Brain pericyte (primary cell): Measurements from ENCODE around the gene GSC2.

Experiments used
- DNase-seq: peaks from one replicate; pipeline ENCODE4 v3.0.0-alpha.2; 2012; ENCODE audit warnings: low read depth, low spot score

GSC2 gene

DNA sequence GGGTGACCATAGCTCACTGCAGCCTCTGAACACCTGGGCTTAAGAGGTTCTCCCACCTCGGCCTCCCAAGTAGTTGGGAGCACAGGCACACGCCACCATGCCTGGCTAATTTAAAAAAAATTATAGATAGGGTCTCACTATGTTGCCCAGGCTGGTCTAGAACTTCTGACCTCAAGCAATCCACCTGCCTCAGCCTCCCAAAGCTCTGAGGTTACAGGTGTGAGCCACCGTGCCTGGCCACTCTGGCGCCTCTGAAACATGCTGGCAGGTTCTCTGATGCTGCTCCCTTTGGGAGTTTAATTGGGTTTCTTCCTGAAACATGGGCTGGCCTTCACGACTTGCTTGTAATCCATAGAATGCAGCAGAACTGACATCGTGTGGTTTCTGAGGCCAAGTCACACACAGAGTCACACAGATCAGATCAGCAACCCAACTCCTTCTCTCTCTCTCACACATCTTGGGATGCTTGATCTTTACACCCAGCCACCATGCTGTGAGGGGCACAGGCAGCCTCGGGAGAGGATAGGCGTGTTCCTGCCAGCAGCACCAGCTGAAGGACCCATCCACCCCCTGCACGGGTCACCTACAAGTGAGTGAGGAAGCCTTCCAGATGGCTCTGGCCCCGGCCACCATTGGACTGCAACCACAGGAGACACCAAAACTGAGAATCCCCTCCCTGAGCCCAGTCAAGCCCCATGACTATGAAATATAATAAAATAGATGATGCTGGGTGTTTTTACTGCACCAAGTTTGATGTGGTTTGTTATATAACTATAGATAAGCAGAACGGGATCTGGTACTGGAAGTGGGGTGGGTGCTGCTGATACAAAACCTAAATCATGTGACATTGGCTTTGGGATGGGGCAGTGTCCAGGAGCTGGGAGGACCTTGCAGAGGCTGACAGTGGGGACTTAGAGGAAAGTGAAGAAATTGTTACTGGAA, 3.1 kb upstream of the GSC2 start:
- DNase-seq = no peak

DNA sequence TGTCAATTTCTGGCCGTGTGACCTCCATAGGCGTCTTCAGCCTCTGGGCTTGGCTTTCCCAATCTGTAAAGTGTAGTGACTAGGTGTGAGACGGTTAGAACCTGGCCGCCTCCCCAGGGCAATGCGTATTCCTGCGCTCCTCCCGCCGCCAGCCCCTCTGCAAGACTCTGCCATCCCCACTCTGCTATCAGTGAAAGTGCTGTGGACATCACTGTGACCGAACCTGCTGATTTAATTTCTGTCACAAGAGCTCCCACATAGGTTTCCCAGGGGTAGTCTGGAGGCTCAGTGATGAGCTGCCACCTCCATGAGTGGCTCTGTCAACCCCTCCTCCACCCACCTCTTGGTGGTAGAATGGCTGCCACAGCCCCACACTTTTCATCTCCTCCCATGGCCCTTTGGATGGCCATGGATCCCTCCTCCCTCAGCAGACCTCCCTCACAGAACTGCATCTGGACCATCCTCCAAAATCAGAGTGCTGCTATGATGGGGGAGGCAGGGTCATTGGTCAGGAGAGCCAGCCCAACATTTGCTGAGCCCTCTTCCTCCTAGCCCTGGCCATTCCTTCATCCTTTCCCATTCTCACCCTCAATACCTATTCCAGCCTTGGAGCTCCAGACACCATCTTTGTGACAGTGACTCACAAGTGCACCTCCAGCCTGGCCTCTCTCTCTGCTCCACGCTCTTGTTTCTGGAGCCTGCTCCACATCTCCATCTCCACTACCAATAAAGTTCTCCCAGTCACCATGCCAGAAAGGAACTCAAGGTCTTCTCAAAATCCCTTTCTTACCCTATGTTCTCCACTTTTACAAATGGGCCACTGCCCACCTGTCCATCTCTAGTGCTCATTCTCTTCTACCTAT, 1.5 kb upstream of the GSC2 start:
- no peak for DNase-seq

DNA sequence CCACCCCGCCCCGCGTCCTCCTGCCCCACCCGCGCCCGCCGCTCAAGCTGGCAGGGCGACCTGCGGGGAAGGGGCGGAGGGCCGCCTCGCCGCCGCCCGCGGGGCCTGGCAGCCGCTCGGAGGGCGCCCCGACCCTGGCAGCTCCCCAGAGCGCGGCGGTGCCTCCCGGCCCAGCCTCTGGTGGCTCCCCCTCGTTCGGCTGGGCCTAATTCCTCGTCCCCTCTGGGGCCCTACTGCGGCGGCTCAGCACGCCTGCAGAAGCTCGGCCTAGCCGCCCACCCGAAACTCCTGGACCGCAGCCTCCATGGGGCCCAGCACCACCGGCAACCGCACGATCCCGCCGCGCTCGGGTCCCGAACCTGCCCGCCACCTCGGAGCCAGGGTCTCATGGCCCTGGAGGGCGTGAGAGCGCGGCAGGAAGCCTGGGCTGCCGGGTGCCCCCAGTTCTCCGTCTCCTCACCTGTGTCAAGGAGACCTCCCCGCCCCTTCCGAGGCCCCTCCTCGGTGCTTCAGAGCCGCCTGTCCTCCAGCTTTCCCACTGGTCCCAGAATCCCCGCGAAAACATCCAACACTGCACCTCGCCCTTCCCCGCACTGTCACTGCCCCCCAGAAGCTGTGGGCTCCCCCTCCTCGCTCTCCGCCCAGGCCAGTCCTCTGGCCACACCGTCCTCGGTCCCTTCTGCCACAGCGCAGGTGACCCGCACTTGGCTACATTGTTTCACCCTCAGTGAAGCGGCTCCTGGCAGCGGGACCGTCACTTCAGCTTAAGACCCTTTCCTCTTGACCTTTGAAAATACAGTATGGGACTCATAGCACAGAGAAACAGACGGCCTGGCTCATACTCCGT, 613 bp upstream of the GSC2 start:
- DNase-seq = no peak

DNA sequence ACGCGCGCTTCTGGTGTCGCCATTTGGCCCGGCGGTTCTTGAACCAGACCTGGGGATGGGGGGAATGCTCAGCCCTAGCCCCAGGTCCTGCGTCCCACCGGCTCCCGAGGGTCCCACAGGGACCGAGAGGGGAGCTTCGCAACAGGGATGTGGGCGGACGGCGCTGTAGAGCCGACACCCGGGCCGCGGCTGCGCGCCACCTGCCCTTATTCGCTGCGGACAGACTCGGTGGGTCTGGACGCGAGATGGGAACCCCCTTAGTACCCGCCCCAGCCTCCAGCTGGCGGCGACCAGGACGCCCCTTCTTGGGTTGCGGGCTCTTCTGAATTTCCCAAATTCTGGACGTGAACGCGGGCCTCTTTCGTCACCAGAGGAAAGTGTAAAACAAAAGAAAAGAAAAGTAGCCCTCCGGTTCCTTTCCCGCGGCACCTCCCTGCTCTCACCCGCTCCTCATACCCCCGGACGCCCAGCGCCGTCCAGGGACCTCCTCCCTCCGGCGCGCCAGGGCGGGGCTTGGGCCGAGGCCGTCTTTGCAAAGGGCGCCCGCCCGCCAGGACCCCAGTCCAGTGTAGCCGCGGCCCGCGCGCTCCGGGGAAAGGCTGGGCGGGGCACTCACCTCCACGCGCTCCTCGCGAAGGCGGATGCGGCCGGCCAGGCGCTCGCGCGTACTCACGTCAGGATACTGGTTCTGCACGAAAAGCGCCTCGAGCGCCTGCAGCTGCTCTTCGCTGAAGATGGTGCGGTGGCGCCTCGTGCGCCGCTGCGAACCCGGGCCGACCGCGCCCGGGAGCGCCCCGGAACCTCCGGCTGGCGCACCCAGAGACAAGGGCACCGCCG, 827 bp downstream of the GSC2 start:
- DNase-seq = no peak

DNA sequence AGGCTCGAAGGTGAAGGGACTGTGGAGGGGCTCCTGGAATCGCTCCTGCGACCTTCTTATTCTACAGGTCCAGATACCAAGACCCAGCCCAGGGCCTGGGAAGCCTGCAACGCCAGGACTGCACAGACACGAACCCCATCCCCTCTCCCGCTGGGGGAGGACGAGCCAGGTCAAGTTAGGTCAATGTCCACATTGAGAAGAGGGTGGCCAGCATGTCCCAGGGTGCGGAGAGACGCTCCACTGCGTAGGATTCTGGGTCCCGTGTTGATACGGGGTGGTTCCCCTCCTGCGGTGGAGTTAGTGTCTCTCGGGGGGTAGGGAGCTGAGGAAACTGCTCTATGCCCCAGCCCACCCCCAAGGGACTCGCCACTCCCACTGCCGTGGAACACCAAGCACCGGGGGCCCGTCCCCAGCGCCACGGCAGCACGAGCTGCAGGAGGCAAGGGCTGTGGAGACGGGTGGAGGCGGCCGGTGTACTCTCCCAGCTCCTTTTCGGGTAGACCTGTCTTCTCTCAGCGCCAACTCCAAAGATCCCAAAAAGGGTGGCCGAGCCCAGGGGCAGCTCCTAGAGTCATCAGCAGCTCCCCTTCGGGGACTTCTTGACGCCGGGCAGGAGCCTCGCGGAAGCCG, 1.6 kb downstream of the GSC2 start:
- no peak for DNase-seq

DNA sequence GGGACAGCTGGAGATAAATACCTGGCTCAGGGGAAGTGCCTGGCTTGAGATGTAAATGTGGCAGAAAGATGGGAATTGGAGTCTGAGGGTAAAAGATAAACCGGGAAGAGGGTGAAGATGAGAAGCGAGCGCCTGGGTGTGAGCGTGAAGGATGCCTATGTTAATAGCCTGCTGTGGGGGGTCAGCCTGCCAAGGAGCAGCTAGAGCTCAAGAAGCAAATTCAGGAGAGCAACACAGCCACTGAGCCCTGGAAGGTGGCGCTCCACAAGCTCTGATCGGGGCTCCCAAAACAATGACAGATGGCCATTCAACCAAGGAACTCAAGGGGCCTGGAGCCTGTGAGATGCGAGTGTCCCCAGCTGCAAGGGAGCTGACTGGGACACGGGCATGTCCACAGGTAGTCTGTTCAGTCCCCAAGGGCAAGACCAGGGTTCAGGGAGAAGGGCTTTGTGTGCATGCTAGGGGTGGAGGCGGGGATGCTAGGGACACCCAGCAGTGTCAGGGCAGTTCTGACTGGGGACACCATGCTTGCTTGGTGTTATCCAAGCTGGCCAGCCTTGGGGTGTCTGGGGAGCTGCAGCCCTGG, 2.8 kb downstream of the GSC2 start:
- no peak for DNase-seq

DNA sequence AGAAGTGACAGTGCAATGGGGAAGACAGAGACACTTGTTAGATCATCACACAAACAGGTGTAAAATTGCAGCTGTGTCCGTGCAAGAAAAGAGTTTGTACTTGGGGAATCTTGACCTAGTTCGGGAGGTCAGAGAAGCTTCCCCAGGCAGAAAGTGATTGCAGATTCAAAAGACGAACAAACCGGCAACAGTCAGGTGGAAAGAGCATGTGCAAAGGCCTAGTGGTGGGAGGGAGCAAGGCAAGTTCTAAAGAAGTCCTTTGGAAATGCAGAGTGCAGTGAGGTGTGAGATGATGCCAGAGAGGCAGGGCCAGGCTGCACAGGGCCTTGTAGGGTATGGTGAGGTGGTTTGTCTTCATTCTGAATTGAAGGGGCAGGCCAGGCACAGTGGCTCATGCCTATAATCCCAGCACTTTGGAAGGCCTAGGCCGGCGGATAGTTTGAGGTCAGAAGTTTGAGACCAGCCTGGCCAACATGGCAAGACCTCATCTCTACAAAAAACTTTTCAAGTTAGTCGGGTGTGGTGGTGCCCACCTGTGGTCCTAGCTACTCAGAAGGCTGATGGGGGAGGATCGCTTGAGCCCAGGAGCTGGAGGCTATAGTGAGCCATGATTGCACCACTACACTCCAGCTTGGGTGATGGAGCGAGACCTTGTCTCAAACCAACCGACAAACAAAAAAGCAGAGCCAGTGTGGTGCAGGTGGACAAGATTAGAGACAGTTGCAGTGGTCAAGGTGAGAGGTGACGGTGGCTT, 3.7 kb downstream of the GSC2 start:
- DNase-seq = no peak

DNA sequence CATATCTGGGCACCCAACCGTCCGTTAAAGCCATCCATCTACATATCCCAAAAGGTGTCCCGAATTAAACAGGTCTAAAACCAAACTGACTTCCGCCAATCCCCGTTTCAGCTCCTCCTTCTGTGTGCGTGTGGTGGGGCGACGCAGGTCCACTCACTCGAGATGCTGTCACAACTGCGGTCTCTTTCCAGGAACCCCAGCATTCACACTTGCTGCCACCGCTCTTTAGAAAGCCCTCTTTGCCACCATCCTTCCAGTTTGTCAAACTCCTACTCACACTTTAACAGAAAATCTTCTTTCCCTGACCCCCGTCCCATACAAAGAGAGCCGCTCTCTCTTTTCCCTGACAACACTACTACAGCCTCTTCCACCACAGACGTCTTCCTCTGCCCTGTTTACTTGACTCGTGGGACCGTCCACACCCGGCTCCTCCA, 6.1 kb downstream of the GSC2 start:
- no peak for DNase-seq

DNA sequence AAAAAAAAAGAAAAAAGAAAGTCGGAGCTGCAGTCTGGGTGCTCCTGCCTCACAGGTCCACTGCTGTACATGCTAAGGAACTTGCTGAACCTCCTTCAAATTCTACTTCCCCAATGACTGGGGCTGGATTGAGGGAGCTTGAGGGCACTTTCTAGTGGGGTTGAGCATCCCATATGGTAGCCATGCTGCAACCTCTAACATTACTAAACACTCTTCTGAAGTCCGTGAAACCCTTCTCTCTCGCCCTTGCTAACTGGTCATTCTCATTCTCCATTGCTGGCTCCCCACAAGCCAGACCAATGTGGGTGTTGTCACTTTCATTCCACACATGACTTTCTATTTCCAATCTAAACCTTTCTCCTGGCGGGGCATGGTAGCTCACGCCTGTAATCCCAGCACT, 6.9 kb downstream of the GSC2 start:
- DNase-seq = no peak

DNA sequence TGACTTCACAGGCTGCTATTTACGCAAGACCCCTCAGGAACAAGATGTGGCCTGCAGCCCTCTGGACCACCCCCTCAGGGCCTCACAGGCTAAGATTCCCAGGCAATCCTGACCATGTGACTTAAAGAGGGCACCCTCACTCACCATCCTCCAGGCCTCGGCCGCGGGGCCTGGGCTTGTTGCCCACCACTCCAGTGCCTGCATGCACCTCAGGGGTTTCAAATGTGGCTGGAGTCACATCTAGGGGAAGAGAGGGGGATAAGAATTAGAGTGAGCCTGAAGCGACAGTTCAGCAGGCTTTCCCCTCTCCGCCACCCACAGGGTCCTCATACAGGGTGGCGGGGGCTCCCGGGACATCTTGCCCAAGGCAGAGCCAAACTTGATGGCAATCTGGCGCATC, 7.7 kb downstream of the GSC2 start:
- DNase-seq = no peak

DNA sequence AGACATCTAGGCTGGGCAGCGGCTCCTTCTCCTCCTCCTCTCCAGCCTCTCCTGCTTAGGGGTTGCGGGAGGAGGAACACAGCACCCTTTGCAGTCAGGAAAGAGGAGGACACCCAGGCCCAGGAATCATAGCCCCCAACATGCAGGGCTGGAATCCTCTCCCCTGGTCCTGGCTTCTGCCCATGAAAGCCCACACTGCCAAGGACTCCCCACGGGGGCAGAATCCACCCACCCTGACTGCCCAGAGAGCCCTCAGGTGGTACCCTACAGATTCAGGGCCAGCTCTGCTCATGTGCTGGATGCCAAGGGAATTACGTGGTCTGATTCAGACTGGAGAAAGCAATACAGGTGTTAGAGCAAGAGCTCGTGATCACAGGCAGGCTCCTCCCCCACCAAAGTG, 10.1 kb downstream of the GSC2 start:
- no peak for DNase-seq

DNA sequence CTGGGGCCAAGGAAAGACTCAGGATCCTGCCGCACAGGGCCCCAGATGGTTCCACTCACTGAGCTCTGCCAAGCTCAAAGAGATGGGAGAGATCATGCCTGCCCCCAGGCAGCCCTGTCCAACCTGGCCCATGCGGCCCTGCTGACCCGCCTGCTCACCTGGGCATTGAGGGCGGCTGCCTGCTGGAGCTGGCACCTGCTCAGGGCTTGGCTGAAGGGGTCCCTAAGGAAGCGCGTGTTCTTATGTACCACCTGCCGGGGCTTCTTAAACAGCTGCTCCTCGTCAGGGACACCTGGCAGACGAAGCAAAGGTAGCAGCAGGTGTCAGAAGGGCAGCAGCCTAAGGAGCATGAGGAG, 11.1 kb downstream of the GSC2 start:
- no peak for DNase-seq

DNA sequence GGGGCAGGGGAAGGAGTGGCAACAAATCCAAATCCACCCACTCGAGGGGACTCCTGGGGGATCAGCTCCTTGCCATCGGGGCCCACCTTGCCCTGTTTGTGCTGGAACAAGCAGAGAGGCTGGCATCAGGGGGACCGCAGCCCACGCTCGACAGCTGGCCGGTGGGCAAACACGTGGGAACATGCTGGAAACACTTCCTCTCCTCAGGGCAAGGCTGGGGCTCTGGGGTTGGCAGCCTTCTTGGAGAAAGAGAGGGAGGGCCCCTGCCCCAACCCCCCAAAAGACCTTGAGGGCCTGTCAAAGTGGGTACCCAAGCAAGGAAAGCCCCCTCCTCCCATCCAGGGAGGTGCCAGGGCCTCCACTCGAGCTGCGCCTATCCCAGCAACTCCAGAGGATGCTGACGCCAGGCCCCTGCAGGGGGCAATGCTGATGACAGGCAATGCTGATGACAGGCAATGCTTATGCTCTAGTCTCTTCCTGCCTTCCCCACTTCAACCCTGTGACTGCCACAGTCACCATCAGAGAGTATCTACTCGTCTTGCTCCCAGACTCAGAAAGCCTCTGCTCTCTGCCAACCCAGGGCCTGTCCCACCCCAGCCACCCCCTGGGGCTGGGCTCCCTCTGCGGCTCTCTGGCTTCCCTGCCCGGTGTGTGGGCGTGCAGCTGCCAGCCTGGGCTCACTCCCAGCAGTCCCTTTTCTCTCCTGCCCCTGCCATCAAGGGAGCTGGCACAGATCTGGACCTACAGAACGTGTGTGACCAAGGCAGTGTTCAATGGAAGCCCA, 11.7 kb downstream of the GSC2 start:
- no peak for DNase-seq

DNA sequence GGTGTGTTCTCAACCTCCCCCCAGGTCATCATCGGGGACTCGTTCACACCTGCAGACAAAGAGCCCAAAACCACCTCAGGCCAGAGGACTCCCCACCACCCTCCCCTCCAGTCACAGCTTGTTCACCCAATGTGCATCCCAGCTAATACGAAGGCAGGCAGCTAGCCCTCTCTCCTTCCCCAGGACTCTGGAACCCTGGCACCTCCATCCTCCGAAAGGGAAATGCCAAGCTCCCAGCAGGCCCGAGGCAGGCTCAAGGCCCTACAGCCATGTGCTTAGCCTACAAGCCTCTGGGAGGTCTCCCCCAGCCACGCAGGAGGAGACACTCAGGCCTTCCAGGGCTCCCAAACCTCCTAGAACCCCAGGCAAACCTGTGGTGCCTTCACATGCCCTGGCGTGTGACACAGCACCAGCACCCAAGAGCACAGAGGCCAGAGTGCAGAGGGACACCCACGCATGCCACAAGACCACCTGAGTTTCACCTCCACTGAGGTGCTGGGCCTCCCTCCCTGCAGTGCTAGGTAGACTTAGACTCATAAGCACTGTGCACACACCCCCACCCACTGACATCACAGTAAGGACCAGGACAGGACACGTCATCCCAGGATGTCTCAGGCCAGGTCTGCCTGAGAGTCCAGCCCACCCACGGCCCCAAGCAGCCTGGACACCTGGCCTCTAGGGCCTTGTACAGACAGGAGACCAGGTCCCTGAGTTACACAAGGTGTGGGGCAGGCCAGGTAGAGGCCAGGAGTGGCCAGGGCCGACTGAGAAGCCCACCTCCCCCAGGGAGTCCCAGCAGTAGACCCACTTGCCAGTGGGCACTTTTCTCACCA, 12.5 kb downstream of the GSC2 start:
- no peak for DNase-seq

DNA sequence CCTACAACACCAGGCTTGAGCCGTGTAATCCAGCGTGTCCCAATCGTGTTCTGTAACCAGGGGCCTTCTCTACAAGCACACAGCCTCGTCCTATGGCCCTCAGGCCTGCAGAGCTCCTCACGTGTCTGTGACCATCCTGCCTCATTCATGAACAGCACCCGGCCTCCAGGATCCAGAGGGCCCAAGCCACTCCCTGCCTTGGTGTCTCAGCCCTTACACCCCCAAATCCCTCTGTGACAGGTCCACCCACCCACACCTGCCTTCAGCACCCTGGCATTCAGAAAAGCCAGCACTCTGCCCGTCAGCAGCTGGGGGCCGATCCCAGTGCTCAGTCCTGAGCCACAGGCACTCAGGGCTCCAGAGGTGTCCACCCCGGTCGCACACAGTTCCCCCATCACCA, 13.2 kb downstream of the GSC2 start:
- DNase-seq = no peak

DNA sequence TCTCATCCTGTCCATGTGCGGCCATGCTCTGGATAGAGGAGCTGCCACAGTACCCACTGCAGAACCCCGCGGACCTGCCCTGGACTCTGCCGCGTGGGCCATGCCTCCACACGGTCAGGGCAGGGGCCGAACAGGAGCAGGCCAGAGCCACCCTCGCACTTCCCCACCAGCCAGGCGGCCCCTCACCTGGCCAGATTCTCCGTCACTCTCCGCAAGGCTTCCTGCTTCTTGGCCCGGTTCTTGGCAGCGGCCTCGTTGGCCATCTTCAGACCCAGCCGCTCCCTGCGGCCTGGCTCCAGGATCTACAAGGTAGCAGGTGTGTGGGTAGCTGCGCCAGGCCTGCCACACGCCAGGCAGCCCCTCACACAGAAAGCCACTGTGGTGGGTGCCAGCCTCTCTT, 15.2 kb downstream of the GSC2 start:
- DNase-seq = no peak

DNA sequence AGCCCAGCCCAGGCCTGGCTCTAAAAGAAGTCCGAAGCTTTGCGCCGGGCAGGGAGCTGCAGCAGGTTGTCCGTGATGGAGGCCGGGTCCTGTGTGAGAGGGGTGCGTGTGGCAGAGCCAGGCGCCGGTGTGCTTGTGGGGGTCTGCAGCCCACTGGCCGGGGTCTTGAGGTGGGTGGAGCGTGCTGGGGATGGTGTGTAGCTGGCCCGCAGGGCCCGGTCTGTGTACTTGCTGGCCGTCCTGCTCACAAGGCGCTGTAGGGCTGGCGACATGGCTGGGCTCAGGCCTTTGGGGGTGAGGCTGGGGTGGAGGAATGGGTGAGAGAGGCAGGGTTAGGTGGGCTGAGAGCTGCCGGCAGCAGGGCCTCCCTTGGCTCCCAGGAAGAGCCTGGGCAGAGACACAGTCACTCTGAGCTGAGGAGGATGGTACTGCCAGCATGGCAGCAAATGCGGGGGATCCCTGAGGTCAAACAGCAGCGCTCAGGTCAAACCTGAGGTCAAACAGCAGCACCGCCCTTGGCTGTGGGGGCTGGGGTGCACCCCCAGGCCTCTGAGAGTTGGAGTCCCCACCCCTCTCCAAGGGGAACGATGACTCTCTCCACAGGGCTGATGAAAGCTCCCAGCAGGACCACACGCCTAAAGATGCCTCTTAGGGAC, 15.8 kb downstream of the GSC2 start:
- DNase-seq = no peak
